GM11168 (cell line): ENCODE data around the gene TRIM28.

Source experiments
- in situ Hi-C: fragments of 300-500 bp; cut with MboI; formaldehyde crosslinking; loops from one replicate; pipeline ENCODE4 v1.12.0; 2022; ENCODE audit warnings: low sequenced_read_pairs; ENCODE audit not compliant: unreplicated experiment

TRIM28 gene

GRCh38 chr19:58558623-58559274 is 14.9 kb downstream of the TRIM28 start:
- in situ Hi-C loops, result no loop called here

DNA sequence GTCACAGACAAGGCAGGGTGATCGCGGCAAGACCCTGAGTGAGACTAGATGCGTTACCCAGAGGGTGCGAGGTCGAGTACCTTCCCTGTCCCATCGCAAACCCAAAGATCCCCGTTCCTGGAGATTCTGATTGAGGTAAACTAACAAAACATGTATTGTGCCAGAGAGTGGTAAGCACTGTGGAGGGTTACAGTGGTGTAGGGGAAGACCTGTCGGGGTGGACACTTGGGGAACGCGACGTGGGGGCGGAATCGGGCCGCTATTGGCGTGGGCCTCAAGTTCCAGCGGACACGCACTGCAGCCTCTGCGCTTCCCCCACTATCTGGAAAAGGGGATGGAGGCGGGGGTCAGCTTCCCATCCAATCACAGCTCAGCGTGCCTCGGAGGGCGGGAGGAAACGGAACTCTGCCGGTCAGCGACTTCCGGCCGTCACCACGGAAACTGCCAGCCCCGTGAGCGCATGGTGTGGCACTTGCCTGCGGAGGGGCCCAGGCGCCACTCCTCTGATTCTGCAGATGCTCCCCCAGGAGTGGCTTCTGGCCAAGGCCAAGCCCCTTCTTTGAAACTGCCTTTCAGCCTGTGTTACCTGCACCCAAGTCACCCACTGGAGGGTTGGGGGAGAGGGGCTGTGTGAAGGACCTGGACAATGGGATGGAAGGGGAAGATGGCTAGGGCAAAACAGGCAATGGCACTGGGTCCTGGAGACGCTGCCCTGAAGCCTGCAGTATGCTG is 15.6 kb downstream of the TRIM28 start:
- in situ Hi-C loops, result no loop called here

DNA sequence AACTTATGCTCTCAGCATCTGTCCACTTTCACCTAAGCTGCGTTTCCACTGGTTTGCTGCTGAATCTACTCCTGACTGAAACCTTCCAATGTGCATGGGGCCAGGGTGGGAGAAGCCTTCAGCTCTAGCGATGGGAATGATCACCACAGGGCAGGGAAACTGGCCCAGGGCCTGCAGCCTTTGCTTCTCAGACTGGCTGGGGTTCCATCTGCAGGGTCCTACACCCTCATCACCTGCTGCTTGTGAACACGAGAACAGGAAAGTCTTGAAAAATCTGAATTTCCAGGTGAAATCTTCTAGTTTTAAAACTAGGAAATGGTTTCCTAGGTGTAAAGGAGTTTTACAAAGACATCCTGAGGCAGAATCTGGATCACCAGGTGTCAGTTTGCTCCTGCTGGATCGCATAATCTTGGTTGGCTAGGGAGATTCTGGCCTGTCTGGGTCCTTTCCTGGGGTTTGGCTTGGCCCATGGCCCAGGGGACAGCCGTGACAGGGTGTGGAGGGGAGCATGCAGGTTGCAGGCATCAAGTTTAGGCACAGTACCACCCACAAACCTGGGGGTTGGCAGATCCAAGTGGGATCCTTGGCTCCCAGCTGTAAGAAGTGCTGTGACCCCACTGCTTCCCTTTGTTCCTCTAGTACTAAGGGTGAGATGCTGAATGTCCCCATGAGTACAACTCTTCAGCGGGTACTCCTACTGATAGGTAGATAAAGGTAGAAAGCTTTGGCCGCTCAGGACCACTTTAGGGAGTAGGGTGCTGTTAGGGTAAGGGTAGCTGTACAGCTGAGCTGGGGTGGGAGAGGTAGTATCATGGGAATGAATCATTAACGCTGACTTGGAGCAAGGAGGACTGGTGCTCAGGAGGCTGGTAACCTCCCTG is 16.4 kb downstream of the TRIM28 start:
- in situ Hi-C loops, result no loop called here

DNA sequence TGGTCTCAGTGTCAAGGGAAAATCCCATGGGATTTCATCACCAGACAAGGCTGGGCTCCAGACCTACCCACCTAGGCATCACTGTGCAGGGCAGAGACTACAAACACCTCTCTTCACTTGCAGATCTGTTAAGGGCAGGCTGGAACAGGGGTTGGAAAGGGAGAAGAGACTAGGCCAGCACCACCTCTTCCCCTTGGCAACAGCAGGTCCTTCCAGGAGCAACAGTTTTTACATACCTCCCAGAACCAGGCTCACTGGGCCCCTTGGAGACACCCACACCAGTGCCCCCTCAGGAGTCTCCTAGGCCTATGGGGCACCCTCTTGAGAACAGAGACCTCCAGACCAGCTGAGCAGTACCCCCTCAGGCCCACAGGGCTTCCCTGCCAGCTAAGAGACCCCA is 17.1 kb downstream of the TRIM28 start:
- in situ Hi-C loops, result no loop called here

DNA sequence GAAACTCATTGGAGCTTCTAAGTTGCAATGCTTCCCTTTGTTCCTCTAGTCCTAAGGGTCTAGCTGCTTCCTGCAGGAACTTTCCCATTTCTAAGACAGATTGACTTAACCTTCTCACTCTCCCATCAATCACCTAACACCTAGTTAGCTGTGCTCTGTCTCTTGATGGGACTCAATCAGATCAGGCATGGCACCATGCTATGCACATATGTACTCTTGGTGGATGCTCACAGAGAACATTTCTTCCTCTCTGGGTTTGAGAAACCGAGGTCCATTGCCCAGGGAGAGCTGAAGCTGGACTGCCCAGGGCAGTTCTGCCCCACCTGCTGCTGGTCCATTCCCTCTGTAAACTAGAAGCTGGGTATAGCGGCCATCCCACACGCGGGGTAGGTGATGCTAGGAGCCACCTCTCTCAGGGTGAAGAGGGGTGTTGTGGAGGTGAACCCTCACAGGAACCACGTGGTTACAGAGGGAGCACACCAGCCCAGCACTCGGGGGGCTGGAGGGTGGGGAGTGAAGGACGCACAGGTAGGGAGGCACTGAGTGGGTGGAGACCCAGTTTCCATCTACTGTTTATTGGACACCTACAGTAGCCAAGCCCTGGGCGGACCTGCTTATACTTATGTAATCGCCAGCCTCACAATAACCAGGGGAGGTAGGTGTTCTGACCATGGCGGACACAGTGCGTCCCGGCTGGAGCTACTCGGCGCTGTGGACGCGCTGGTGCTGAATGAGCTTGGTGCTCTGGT is 17.7 kb downstream of the TRIM28 start:
- in situ Hi-C loops, result no loop called here

DNA sequence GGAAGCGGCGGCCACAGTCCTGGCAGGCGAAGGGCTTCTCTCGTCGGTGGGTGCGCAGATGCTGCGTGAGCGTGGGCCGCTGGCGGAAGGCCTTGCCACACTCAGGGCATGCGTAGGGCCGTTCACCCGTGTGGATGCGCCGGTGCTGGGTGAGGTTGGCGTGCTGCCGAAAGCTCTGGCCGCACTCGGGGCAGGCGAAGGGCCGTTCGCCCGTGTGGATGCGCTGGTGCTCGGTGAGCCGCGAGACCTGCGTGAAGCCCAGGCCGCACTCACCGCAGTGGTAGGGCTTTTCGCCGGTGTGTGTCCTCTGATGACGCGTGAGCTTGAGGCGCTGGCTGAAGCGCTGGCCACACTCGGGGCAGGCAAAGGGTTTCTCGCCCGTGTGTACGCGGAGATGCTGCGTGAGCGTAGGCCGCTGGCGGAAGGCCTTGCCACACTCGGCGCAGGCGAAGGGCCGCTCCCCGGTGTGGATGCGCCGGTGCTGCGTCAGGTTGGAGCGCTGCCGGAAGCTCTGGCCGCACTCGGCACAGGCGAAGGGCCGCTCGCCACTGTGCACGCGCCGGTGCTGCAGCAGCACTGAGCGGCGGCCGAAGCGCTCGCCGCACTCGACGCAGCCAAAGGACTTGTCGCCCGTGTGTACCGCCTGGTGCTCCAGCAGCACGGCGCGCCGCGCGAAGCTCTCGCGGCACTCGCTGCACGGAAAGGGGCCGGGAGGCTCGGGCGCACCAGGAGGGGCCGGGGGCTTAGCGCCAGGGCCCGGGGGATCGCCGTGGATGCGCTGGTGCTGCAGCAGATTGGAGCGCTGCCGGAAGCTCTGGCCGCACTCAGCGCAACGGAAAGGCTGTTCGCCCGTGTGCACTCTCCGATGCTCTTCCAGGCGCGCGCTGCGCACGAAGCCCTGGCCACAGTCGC is 18.5 kb downstream of the TRIM28 start:
- in situ Hi-C loops, result no loop called here

DNA sequence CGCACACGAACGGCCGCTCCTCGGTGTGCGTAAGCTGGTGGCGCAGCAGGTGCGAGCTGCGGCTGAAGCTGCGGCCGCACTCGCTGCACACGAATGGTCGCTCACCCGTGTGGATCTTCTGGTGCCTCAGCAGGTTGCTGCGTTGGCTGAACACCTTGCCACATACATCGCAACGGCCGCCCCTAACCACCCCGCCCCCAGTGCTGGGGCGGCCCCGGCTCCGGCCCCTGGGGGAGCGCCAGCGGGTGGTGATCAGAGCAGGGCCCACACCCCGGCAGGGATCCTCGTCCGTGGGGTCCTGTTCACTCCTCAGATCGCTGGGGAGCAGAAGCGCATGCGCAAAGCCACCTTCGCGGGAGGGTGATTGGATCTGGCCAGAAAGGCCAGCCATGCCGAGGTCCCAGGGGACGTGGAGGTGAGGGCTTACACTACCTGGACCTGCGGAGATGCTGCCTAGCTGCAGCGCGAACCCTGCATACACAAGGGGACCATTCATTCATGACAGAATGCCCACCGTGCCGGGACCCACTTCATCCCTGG is 19.2 kb downstream of the TRIM28 start:
- in situ Hi-C loops, result no loop called here

- in situ Hi-C loops, result no loop called here
Measured at GRCh38 chr19:58563823-58564222, 20.0 kb downstream of the TRIM28 start.

DNA sequence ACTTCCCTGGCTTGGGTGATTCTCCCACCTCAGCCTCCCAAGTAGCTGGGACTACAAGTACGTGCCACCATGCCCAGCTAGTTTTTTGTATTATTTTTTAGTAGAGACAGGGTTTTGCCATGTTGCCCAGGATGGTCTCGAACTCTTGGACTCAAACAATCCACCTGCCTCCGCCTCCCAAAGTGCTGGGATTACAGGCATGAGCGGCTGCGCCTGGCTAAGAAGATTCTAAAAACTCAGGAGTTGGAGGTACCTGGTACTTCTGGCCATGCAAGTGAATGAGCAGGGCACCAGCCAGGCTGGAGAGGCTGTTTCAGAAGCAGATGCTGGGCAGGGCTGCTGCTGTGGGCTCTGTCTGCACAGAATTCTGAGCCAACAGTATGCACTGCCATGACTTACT is 23.1 kb downstream of the TRIM28 start:
- in situ Hi-C loops, result no loop called here

DNA sequence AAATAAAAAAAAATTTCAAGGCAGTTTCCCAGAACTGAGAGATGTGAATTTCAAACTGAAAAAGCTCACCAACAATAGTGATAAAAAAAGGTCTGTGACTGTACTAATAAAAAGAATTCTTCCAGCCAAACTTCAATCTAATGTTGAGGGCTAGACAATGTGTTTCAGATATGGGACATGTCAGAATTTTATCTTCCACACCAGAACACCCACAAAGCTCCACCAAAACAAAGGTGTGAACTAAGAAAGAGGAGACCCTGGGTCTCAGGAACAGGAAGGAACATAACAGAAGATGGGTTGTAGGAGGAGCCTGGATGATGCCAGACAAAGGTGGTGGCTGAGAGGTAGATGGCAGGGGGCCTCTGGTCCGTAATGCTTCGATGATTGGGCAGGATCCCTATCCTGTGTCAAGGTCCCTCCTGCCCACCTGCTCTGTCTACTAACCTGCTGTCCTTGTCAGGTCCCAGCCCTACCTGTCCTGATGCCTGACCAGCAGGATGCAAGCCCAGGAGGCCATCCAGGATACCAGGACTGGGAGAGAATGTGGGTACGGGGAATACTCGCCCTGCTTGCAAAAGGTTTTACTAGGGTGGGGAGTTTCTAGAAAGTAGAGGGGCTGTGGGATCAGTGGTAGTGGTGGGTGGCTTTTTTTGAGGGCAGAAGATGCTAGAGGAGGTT is 24.7 kb downstream of the TRIM28 start:
- in situ Hi-C loops, result no loop called here

DNA sequence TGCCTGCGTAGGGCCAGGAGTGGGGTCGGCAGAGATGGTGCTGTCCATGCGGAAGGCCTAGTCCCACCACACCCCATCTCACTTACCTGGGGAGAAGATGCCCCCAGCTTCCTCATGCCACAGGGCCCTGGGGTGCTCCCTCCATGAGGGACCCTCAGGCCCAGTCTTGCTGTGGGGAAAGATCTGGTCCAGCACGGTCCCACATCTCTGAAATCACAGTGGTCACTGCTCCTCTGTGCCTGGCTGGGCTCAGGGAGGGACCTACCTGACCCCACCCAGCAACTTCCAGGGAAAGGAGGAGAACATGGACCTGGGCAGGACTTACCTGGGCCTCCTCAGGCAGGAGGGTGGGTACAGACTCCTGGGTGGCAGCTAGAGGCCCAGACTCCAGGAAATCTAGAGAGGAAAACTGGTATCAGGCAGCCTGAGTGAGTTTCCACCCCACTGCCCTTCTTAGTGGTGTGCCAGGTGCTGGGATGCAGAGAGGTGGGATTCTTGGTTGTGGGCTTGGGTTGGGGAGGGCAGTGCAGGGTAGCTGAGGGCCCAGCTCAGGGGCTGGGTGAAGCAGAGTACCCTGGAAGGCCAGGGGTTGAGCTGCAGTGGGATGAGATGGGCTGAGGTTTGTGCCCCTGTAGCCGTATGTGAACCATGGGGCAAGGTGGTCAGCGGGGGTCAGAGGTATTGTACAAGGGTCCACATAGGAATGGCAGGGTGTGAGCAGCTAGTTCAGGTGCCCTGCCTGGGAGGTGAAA is 25.5 kb downstream of the TRIM28 start:
- in situ Hi-C loops, result no loop called here

DNA sequence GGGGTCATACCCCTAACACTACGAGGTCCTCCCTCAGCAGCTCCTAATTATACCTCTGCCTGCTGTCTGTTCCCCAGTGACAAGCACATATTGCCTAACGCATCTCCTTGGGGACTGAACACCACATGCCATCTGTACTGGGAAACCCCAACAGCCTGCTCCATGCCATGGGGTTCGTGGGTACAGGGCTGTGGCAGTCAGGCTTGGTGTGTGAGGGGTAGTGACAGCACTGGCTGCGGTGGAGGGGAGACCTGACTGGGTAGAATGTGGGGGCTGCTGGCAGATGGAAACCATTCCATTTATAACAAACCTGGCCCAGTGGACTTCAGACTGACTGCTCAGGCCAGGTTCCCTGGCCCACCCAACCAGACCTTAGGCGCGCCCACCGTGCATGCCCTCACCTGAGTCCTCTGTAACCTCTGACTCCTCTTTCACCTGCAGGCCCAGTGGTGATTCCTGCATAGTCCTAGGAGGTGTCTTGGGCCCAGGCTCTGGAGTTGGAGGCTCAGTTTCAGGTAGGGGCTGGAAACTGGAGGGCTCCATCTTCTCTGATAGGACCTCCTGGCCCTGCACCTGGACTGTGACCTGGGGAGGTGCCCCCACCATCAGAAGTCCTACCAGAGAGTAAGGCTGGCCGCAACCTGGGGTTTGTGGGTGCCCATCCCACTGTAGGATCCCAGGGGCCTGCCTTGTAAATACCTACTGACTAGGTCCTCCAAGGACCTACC is 26.2 kb downstream of the TRIM28 start:
- in situ Hi-C loops, result no loop called here

DNA sequence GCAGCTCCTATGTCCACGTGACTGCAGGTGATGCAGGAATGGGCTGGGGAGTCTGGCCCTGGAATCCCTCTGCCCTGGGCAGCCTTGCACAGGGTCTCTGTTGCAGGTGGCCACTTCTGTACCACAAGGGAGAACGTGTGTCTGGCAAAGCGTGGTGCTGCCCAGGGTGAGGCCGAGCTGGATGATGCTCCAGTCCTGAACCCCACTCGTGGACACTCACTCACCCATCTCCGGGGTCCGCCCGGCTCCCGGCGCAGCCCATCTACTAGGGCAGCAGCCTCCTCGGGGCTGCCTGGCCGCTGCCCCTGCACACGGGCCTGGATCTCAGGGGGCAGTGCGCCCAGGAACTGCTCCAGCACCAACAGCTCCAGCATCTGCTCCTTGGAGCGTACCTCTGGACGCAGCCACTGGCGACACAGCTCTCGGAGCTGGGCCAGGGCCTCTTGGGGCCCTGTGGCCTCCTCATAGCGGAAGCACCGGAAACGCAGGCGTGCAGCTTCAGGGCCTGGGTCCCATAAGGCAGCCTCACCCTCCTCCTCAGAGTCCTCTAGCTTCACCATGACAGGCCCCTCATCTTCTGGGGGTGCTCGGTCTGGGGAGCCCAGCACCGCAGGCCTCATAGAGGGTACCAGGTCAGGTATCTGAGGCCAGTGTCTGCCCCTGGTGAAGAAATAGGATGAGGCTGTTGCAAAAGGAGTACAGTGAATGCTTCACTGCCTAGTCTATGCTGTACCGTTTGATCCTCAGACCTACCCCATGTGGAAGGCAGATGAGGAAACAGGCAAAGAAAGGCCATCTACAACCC is 27.1 kb downstream of the TRIM28 start:
- in situ Hi-C loops, result no loop called here

DNA sequence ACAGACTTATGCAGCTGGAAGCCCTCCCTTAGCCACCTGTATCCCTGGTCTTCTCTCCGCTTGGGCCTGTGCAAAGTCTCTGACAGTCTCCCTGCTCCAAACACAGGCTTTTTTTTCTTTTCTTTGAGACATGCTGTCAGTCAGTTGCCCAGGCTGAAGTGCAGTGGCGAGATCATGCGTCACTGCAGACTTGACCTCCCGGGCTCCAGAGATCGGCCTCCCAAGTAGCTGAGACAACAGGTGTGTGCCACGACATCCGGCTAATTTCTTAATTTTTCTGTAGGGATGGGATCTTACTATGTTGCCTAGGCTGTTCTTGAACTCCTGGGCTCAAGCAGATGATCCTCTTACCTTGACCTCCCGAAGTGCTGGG is 27.7 kb downstream of the TRIM28 start:
- in situ Hi-C loops, result no loop called here

DNA sequence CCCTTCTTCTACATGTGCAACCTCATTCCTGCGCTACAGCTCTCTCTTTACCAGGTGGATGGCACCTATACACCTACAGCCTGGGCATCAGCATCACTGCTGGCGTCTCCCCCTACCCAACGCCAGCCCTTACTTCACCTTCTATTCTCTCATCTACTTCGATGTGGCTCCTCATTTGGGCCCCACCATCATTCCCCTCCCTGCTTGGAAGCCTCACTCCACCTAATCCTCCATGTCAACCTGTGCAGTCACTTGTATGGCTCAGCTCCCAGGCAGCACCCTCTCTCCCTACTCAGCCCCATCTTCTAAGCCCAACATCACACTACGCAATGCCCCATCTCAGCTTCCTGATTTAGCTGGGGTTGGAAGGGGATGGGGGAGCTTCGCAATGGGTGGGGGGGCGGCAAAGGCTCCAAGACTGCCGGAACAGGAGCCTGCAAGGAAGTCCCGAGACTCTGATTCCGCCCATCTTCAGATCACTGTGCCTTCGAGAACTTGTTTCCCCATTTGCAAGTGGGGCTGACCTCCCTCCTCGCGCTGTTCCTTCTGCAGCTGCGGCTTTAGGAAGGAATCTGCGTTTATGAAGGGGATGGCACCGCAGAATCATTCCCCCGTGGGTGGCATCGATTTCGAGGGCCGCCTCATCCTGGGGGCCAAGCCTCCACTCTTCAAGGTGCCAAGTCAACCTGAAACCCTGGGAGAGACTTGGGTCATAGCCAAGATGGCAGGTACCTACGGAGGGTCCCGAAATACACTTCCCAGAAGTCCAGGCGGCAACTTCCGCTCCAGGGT is 28.4 kb downstream of the TRIM28 start:
- in situ Hi-C loops, result no loop called here
